Prostate gland (tissue), 2 donors: ENCODE measurements around the gene TEX54. TPM values are rescaled to one million over a fixed set of nuclear protein-coding genes. Genes with fewer than 3 reads are reported as not detected.

Experiments used
- DNase-seq: peaks from one replicate; pipeline ENCODE4 v3.0.0-alpha.2; 2019; ENCODE audit warnings: low spot score
- H3K27ac ChIP-seq, 2 donors: fragments of 200-600 bp; sonication (generic); 2 replicates each; pipeline ENCODE4 v1.5.1; 2017 to 2019
- H3K27me3 ChIP-seq: fragments of 200-600 bp; sonication (generic); replicated peaks from 2 replicates; pipeline ENCODE4 v1.5.1; 2019; ENCODE audit not compliant: insufficient read depth
- H3K36me3 ChIP-seq, 2 donors: fragments of 200-600 bp; sonication (generic); 1 replicate in 1 of 2; 2 replicates in 1 of 2; pipeline versions ENCODE4 v1.5.1 to v1.8.1; 2017 to 2019
- H3K4me1 ChIP-seq: fragments of 200-600 bp; sonication (generic); replicated peaks from 2 replicates; pipeline ENCODE4 v1.5.1; 2019
- H3K4me3 ChIP-seq, 2 donors: fragments of 200-600 bp; sonication (generic); 2 replicates each; pipeline ENCODE4 v1.5.1; 2017 to 2019
- H3K9me3 ChIP-seq: fragments of 200-600 bp; sonication (generic); 2 replicates; pipeline ENCODE4 v1.5.1; 2017
- POLR2A ChIP-seq: fragments of 450-650 bp; IDR thresholded peaks from one replicate; pipeline ENCODE4 v1.6.1; 2016; ENCODE audit warnings: antibody characterized with exemption, mild to moderate bottlenecking
- POLR2AphosphoS5 ChIP-seq: sonication (generic); formaldehyde crosslinking; IDR thresholded peaks from one replicate; pipeline ENCODE4 v1.6.1; 2017; ENCODE audit warnings: antibody characterized with exemption
- WGBS: methylation state at CpG from one replicate; pipeline ENCODE4 v1.1.5; 2018; 5-methylcytosine and 5-hydroxymethylcytosine counted together
- intact Hi-C: fragments of 100-400 bp; cut with DNase I; formaldehyde crosslinking; loops from one replicate; pipeline ENCODE4 v1.14.2; 2022
- total RNA-seq, 2 donors: library from RNA; depleted of rRNA; stranded (reverse); fragments of >200 nt; gene quantifications; one replicate each; pipeline ENCODE4 v1.1.0, GENCODE V29; 2016
- TF ChIP-seq, protein P1 (sequence below), 4 experiments: fragments of 200-600 bp in 2 of 4; fragments of 450-650 bp in 2 of 4; sonication (generic) in 2 of 4; IDR thresholded peaks; 1 replicate in 3 of 4; 2 replicates in 1 of 4; pipeline ENCODE4 v1.5.1; 2016 to 2019; ENCODE audit warnings: antibody characterized with exemption in 4 of 4, mild to moderate bottlenecking in 2 of 4, moderate library complexity in 2 of 4

TEX54 gene
- total RNA-seq, 2 donors from 2014 or later = not detected

DNA sequence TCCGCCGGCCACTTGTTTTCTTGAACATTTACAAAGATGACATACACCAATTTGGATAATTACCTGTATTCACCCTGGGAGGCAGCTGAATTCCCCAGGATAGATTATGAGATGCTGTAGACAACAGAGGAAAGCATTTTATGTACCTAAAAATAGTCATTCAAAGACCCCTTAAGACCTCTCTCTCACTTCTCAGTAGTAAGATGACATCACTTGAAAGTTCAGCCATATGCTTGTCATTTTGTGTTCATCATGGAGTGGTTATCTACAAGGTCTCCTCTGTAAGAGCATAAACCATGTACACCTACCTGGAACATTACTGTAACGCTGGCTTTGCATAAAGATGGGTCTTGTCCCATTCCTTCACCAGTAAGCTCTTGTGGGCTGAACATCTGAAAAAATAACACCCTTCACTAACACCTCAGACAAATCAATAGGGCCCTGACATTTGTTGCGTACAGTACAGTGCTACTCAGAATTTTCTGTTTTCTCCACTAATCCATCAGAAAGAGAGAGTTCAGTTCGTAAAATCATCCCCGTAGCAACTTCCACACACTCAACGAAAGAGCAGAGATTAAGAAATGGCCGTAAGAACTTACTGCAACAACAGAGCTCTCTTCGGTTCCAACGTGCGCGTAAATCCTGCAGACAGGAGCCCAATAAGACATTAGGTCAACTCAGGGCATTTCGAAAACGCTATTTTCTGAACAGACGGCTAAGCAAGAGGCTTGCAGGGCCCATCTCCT is 22.4 kb upstream of the TEX54 start:
- WGBS = 3% methylated on average over 15 of the region's 15 CpGs
- intact Hi-C loops = no loop called here

DNA sequence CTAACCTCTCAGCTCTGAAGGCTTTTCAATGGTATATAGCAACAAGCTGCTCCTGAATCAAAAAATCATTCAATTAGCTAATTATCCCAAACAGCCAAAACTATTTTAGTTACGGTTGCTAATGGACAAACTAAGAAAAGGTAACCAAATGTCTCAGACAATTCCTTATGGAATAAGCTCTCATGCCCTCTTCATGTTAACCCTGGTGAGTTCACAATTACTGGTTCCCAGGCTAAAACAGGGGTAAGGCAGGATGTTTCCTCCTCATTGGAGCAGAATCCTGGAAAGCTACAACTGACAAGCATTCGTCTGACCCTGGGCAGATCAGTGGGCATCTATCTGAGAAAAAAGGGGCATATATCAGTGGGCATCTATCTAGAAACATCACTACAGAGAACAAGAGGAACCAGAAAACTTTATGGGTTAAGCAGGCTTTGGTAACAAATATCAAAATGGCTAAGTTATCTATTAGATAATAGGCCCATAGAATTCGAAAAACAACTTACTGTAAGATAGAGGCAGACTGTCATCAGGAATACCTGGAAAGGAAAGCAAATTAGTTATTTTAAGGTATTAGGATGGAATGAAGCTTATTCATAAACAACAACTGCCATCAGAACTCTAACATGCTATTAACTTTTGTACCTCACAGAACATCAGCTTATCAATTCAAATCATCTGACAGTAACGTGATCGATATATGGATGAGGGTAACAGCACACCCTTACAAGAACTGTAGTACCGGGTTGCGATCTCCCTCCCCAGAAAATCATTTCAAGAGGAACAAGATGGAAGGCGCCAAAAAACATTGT is 21.6 kb upstream of the TEX54 start:
- Histone ChIP-seq H3K4me3 (peak overlapping the region; percentile 65 to 69), H3K27me3 (no peaks in the 10 kb centered on the region), H3K9me3 (no peaks in the 10 kb centered on the region), H3K4me1 (peaks cover 19% of the 10 kb centered on the region), H3K27ac (peak overlapping the region; percentile 65 to 79), H3K36me3 (no peaks in the 10 kb centered on the region)
- 7% methylated on average over 8 of the region's 8 CpGs for whole genome bisulfite sequencing
- intact Hi-C loops = no loop called here
- no peak for DNase-seq
- TF ChIP-seq, protein P1, sequence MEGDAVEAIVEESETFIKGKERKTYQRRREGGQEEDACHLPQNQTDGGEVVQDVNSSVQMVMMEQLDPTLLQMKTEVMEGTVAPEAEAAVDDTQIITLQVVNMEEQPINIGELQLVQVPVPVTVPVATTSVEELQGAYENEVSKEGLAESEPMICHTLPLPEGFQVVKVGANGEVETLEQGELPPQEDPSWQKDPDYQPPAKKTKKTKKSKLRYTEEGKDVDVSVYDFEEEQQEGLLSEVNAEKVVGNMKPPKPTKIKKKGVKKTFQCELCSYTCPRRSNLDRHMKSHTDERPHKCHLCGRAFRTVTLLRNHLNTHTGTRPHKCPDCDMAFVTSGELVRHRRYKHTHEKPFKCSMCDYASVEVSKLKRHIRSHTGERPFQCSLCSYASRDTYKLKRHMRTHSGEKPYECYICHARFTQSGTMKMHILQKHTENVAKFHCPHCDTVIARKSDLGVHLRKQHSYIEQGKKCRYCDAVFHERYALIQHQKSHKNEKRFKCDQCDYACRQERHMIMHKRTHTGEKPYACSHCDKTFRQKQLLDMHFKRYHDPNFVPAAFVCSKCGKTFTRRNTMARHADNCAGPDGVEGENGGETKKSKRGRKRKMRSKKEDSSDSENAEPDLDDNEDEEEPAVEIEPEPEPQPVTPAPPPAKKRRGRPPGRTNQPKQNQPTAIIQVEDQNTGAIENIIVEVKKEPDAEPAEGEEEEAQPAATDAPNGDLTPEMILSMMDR (IDR thresholded peaks at IDR 0.05) = no peak
- TF ChIP-seq POLR2A (no peak), POLR2AphosphoS5 (no peak)

More for the DNA sequence above, 22.4 kb upstream of the TEX54 start:
- Histone ChIP-seq H3K9me3 (no peaks in the 10 kb centered on the region), H3K4me1 (peaks cover 19% of the 10 kb centered on the region), H3K27ac (peak overlapping the region; percentile 65 to 79), H3K27me3 (no peaks in the 10 kb centered on the region), H3K4me3 (peak overlapping the region; percentile 65 to 69), H3K36me3 (no peaks in the 10 kb centered on the region)
- TF ChIP-seq, protein P1 (IDR thresholded peaks at IDR 0.05) = no peak
- TF ChIP-seq POLR2AphosphoS5 (no peak), POLR2A (no peak)
- no peak for DNase-seq

DNA sequence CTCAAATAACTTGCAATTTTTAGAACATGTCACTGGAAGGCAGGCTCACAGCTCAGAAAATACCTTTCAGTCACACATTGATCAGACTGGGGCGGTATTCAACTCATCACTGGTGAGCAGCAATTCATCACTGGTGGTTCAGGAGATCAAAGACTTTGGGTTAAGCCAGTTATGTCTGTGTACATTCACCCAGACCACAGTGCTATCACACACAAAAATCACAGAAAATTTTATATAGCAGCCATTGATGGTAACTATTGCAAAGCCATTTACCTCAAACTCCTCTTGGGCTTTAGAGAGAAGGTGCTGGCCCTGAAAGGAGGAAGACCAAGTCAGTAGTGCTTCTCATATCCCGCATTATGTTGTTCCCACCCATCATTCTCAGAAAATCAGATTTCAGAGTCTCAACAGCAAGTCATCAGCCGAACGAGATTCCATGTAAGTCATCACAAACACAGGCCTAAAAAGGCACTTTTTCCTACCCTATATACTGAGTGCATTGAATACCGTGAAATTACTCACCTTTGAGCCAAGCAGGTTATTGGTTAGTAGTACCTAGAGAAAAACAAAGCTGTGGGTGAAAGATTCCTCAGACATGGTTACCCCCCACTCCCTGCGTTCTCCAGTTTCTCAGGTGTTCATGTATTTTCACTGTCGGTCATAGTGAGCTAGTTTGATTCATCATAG is 20.8 kb upstream of the TEX54 start:
- intact Hi-C loops = no loop called here
- H3K27ac ChIP-seq = peak overlapping the region in 1 of 2 donors; percentile 79
- H3K9me3 ChIP-seq = no peaks in the 10 kb centered on the region
- H3K4me3 ChIP-seq = peak overlapping the region in 1 of 2 donors; percentile 65
- H3K4me1 ChIP-seq = peaks cover 19% of the 10 kb centered on the region
- 42% methylated on average over 7 of the region's 7 CpGs for WGBS
- TF ChIP-seq POLR2A (no peak), POLR2AphosphoS5 (no peak)
- TF ChIP-seq, protein P1 (IDR thresholded peaks at IDR 0.05) = no peak
- DNase-seq = no peak
- H3K27me3 ChIP-seq = no peaks in the 10 kb centered on the region
- no peaks in the 10 kb centered on the region for H3K36me3 ChIP-seq

DNA sequence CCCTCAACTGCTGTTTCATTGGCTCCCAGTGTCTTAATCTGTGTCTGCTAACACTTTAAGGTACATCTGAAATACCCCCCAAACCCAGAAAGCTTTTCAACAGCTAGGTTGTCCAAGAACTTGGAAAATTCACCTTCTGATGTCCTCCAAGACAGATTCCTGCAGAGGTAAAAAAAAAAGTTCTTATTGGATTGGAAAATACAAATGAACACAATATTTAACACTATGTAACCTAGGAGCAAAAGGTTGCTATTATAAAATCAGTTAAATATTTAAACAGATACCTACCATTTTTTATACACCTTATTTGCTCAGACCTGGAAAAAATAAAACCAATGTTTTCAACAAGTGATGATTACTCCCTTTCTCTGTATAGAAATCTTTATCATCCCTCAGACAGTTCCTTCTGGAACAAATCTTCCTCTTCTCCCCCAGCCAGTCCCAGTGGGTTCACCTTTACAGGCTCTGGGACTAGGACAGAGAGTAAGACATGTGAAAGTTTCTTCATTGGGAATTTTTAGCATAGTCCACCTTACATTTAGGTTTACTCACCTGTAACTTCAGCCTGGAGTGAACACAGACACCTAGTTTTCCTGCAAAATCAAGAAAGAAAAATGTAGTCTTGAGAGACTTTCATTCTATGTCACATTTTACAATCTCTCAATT is 20.0 kb upstream of the TEX54 start:
- H3K27me3 ChIP-seq = no peaks in the 10 kb centered on the region
- DNase-seq = no peak
- intact Hi-C loops = no loop called here
- H3K27ac ChIP-seq = no peak overlapping the region
- peaks cover 13% of the 10 kb centered on the region for H3K4me1 ChIP-seq
- H3K4me3 ChIP-seq = no peak overlapping the region
- H3K36me3 ChIP-seq = no peaks in the 10 kb centered on the region
- TF ChIP-seq POLR2A (no peak), POLR2AphosphoS5 (no peak)
- TF ChIP-seq, protein P1 (IDR thresholded peaks at IDR 0.05) = no peak
- H3K9me3 ChIP-seq = no peaks in the 10 kb centered on the region
